ENCODE data around the gene TFF1. TPM values are rescaled to one million over a fixed set of nuclear protein-coding genes. Genes with fewer than 3 reads are reported as not detected.

The TFF1 gene
- total RNA-seq, 1 donor from 2014 or later: not detected

GRCh38 chr21:42379426-42380215 lies 13.3 kb upstream of the TFF1 start:
- no peak overlapping the region for H3K27ac ChIP-seq
- intact Hi-C loops (cut with DNase I): no loop called here
- no peaks in the 10 kb centered on the region for H3K27me3 ChIP-seq
- no peaks in the 10 kb centered on the region for H3K4me1 ChIP-seq
- TF ChIP-seq CTCF (IDR thresholded peaks at IDR 0.05): no peak
- H3K4me3 ChIP-seq: no peak overlapping the region
- no peaks in the 10 kb centered on the region for H3K36me3 ChIP-seq
- DNase-seq (ENCODE audit: low spot score in 2 of 2): no peak
- peaks cover 0 to 10% of the 10 kb centered on the region in 2 donors for H3K9me3 ChIP-seq

GRCh38 chr21:42378418-42378817 lies 12.1 kb upstream of the TFF1 start:
- Histone ChIP-seq H3K4me1 (no peaks in the 10 kb centered on the region), H3K9me3 (peaks cover 0 to 10% of the 10 kb centered on the region in 2 donors), H3K27me3 (no peaks in the 10 kb centered on the region), H3K36me3 (no peaks in the 10 kb centered on the region), H3K4me3 (no peak overlapping the region), H3K27ac (no peak overlapping the region)
- intact Hi-C loops (cut with DNase I): no loop called here
- no peak for TF ChIP-seq CTCF (IDR thresholded peaks at IDR 0.05)
- no peak for DNase-seq (ENCODE audit: low spot score in 2 of 2)

- TF ChIP-seq CTCF (IDR thresholded peaks at IDR 0.05): no peak
- intact Hi-C loops (cut with DNase I): no loop called here
- no peaks in the 10 kb centered on the region for H3K36me3 ChIP-seq
- no peak overlapping the region for H3K4me3 ChIP-seq
- H3K27ac ChIP-seq: no peak overlapping the region
- no peaks in the 10 kb centered on the region for H3K4me1 ChIP-seq
- peaks cover 0 to 10% of the 10 kb centered on the region in 2 donors for H3K9me3 ChIP-seq
- no peaks in the 10 kb centered on the region for H3K27me3 ChIP-seq
- DNase-seq (ENCODE audit: low spot score in 2 of 2): no peak
Measured at GRCh38 chr21:42377951-42378340, 11.6 kb upstream of the TFF1 start.

GRCh38 chr21:42377211-42377950 lies 11.0 kb upstream of the TFF1 start:
- Histone ChIP-seq H3K9me3 (peaks cover 0 to 10% of the 10 kb centered on the region in 2 donors), H3K27me3 (no peaks in the 10 kb centered on the region), H3K4me1 (no peaks in the 10 kb centered on the region), H3K27ac (no peak overlapping the region), H3K4me3 (no peak overlapping the region), H3K36me3 (no peaks in the 10 kb centered on the region)
- intact Hi-C loops (cut with DNase I): no loop called here
- DNase-seq (ENCODE audit: low spot score in 2 of 2): no peak
- no peak for TF ChIP-seq CTCF (IDR thresholded peaks at IDR 0.05)

GRCh38 chr21:42376338-42376982 lies 10.1 kb upstream of the TFF1 start:
- H3K36me3 ChIP-seq: no peaks in the 10 kb centered on the region
- intact Hi-C loops (cut with DNase I): no loop called here
- no peak for DNase-seq (ENCODE audit: low spot score in 2 of 2)
- H3K4me3 ChIP-seq: no peak overlapping the region
- no peak for TF ChIP-seq CTCF (IDR thresholded peaks at IDR 0.05)
- no peaks in the 10 kb centered on the region for H3K4me1 ChIP-seq
- H3K27ac ChIP-seq: no peak overlapping the region
- peaks cover 0 to 1% of the 10 kb centered on the region in 2 donors for H3K9me3 ChIP-seq
- no peaks in the 10 kb centered on the region for H3K27me3 ChIP-seq

Measured in ascending aorta (tissue), 2 donors.